ENCODE measurements around the gene SLITRK5.

SLITRK5 gene

GRCh38 chr13:87671031-87671752 is at the start of gene SLITRK5:
TSS of gene SLITRK5 (plus strand) at chr13:87671371. CDS start at chr13:87675389, 4,018 bp downstream.
- peak; percentile 76 for DNase-seq (ENCODE audit: low spot score)

GRCh38 chr13:87622971-87623370 is 48.2 kb upstream of the SLITRK5 start:
- peak; percentile 18 for DNase-seq (ENCODE audit: low spot score)

GRCh38 chr13:87656306-87656705 is 14.9 kb upstream of the SLITRK5 start:
- no peak for DNase-seq (ENCODE audit: low spot score)

- peak; percentile 85 for DNase-seq (ENCODE audit: low spot score)
Measured at GRCh38 chr13:87661471-87661870, 9.7 kb upstream of the SLITRK5 start.

GRCh38 chr13:87666831-87667230 is 4.3 kb upstream of the SLITRK5 start:
- DNase-seq (ENCODE audit: low spot score) = no peak

GRCh38 chr13:87667686-87668085 is 3.5 kb upstream of the SLITRK5 start:
- no peak for DNase-seq (ENCODE audit: low spot score)

- peak; percentile 52 for DNase-seq (ENCODE audit: low spot score)
Measured at GRCh38 chr13:87669379-87669978, 1.7 kb upstream of the SLITRK5 start.

GRCh38 chr13:87671753-87672605 is 808 bp downstream of the SLITRK5 start:
- no peak for DNase-seq (ENCODE audit: low spot score)

GRCh38 chr13:87674247-87674738 is 3.1 kb downstream of the SLITRK5 start:
- no peak for DNase-seq (ENCODE audit: low spot score)

GRCh38 chr13:87675851-87676250 is 4.7 kb downstream of the SLITRK5 start:
- no peak for DNase-seq (ENCODE audit: low spot score)

- no peak for DNase-seq (ENCODE audit: low spot score)
Measured at GRCh38 chr13:87676254-87677042, 5.3 kb downstream of the SLITRK5 start.

- DNase-seq (ENCODE audit: low spot score) = no peak
Measured at GRCh38 chr13:87677043-87677495, 5.9 kb downstream of the SLITRK5 start.

GRCh38 chr13:87677496-87678371 is 6.6 kb downstream of the SLITRK5 start:
- DNase-seq (ENCODE audit: low spot score) = no peak

- DNase-seq (ENCODE audit: low spot score) = no peak
Measured at GRCh38 chr13:87678372-87678752, 7.2 kb downstream of the SLITRK5 start.

- DNase-seq (ENCODE audit: low spot score) = no peak
Measured at GRCh38 chr13:87680298-87680697, 9.1 kb downstream of the SLITRK5 start.

GRCh38 chr13:87684850-87685742 is 13.9 kb downstream of the SLITRK5 start:
- DNase-seq (ENCODE audit: low spot score) = no peak

- no peak for DNase-seq (ENCODE audit: low spot score)
Measured at GRCh38 chr13:87696458-87696857, 25.3 kb downstream of the SLITRK5 start.

- no peak for DNase-seq (ENCODE audit: low spot score)
Measured at GRCh38 chr13:87698268-87698667, 27.1 kb downstream of the SLITRK5 start.

GRCh38 chr13:87709947-87710346 is 38.8 kb downstream of the SLITRK5 start:
- no peak for DNase-seq (ENCODE audit: low spot score)

GRCh38 chr13:87712012-87712411 is 40.8 kb downstream of the SLITRK5 start:
- DNase-seq (ENCODE audit: low spot score) = no peak
